ENCODE measurements around the gene FAM222B.

- TF ChIP-seq CTCF (IDR thresholded peaks at IDR 0.05) (no peak), EZH2 (IDR thresholded peaks at IDR 0.05; ENCODE audit: borderline replicate concordance, insufficient read depth, low read depth, low read length, poor library complexity, severe bottlenecking) (no peak)
These were observed 81.7 kb downstream of the FAM222B start for GRCh38 chr17:28760601-28761562.
